Measurements from ENCODE around the gene CEP20.

Gene CEP20

GRCh38 chr16:15837761-15838160 is 50.6 kb downstream of the CEP20 start:
- no peak for TF ChIP-seq SIN3A (IDR thresholded peaks at IDR 0.05; ENCODE audit: borderline replicate concordance, insufficient read depth, low read length)
- TF ChIP-seq FOXP2 (optimal IDR thresholded peaks at IDR 0.05; ENCODE audit: borderline replicate concordance, extremely low read depth, extremely low read length, insufficient read depth), result no peak
- no peak for TF ChIP-seq TAF1 (IDR thresholded peaks at IDR 0.05; ENCODE audit: borderline replicate concordance, insufficient read depth, low read length)
- no peak for TF ChIP-seq REST (IDR thresholded peaks at IDR 0.05; ENCODE audit: insufficient read depth in 1 of 2, low read depth in 2 of 2, low read length in 2 of 2)
- TF ChIP-seq POLR2AphosphoS5 (IDR thresholded peaks at IDR 0.05; ENCODE audit: low read depth, low read length), result no peak

GRCh38 chr16:15836965-15837611 is 51.3 kb downstream of the CEP20 start:
- TF ChIP-seq FOXP2 (optimal IDR thresholded peaks at IDR 0.05; ENCODE audit: borderline replicate concordance, extremely low read depth, extremely low read length, insufficient read depth) (no peak), TAF1 (IDR thresholded peaks at IDR 0.05; ENCODE audit: borderline replicate concordance, insufficient read depth, low read length) (no peak), SIN3A (IDR thresholded peaks at IDR 0.05; ENCODE audit: borderline replicate concordance, insufficient read depth, low read length) (no peak), REST (IDR thresholded peaks at IDR 0.05; ENCODE audit: insufficient read depth in 1 of 2, low read depth in 2 of 2, low read length in 2 of 2) (no peak), POLR2AphosphoS5 (IDR thresholded peaks at IDR 0.05; ENCODE audit: low read depth, low read length) (no peak)

GRCh38 chr16:15836074-15836473 is 52.3 kb downstream of the CEP20 start:
- TF ChIP-seq POLR2AphosphoS5 (IDR thresholded peaks at IDR 0.05; ENCODE audit: low read depth, low read length) (no peak), TAF1 (IDR thresholded peaks at IDR 0.05; ENCODE audit: borderline replicate concordance, insufficient read depth, low read length) (no peak), SIN3A (IDR thresholded peaks at IDR 0.05; ENCODE audit: borderline replicate concordance, insufficient read depth, low read length) (no peak), FOXP2 (optimal IDR thresholded peaks at IDR 0.05; ENCODE audit: borderline replicate concordance, extremely low read depth, extremely low read length, insufficient read depth) (no peak), REST (IDR thresholded peaks at IDR 0.05; ENCODE audit: insufficient read depth in 1 of 2, low read depth in 2 of 2, low read length in 2 of 2) (no peak)

GRCh38 chr16:15835136-15835878 is 53.1 kb downstream of the CEP20 start:
- no peak for TF ChIP-seq TAF1 (IDR thresholded peaks at IDR 0.05; ENCODE audit: borderline replicate concordance, insufficient read depth, low read length)
- TF ChIP-seq POLR2AphosphoS5 (IDR thresholded peaks at IDR 0.05; ENCODE audit: low read depth, low read length), result no peak
- no peak for TF ChIP-seq REST (IDR thresholded peaks at IDR 0.05; ENCODE audit: insufficient read depth in 1 of 2, low read depth in 2 of 2, low read length in 2 of 2)
- no peak for TF ChIP-seq SIN3A (IDR thresholded peaks at IDR 0.05; ENCODE audit: borderline replicate concordance, insufficient read depth, low read length)
- no peak for TF ChIP-seq FOXP2 (optimal IDR thresholded peaks at IDR 0.05; ENCODE audit: borderline replicate concordance, extremely low read depth, extremely low read length, insufficient read depth)

Measured in PFSK-1 (cell line).